Measurements from ENCODE around the gene MRPL28.
A peak's percentile ranks its signal among the peaks of the same experiment; 100 is the strongest.

The MRPL28 gene

GRCh38 chr16:361872-362701 is 8.3 kb downstream of the MRPL28 start:
- no peak overlapping the region for H3K4me3 ChIP-seq (ENCODE audit: low read depth, low read length)
- TF ChIP-seq CTCF (IDR thresholded peaks at IDR 0.05; ENCODE audit: low read depth, low read length, missing control alignments) = peak; percentile 90
- DNase-seq (ENCODE audit: low read depth) = peak; percentile 36

- DNase-seq (ENCODE audit: low read depth) = no peak
- no peak for TF ChIP-seq CTCF (IDR thresholded peaks at IDR 0.05; ENCODE audit: low read depth, low read length, missing control alignments)
- no peak overlapping the region for H3K4me3 ChIP-seq (ENCODE audit: low read depth, low read length)
These were observed 8.9 kb downstream of the MRPL28 start for GRCh38 chr16:361341-361871.

- DNase-seq (ENCODE audit: low read depth) = no peak
- no peak overlapping the region for H3K4me3 ChIP-seq (ENCODE audit: low read depth, low read length)
- no peak for TF ChIP-seq CTCF (IDR thresholded peaks at IDR 0.05; ENCODE audit: low read depth, low read length, missing control alignments)
These were observed 9.5 kb downstream of the MRPL28 start for GRCh38 chr16:360698-361336.

- H3K4me3 ChIP-seq (ENCODE audit: low read depth, low read length) = no peak overlapping the region
- TF ChIP-seq CTCF (IDR thresholded peaks at IDR 0.05; ENCODE audit: low read depth, low read length, missing control alignments) = no peak
- DNase-seq (ENCODE audit: low read depth) = no peak
These were observed 10.3 kb downstream of the MRPL28 start for GRCh38 chr16:359871-360697.

GRCh38 chr16:359067-359763 is 11.1 kb downstream of the MRPL28 start:
- no peak for DNase-seq (ENCODE audit: low read depth)
- no peak overlapping the region for H3K4me3 ChIP-seq (ENCODE audit: low read depth, low read length)
- TF ChIP-seq CTCF (IDR thresholded peaks at IDR 0.05; ENCODE audit: low read depth, low read length, missing control alignments) = no peak

- TF ChIP-seq CTCF (IDR thresholded peaks at IDR 0.05; ENCODE audit: low read depth, low read length, missing control alignments) = no peak
- DNase-seq (ENCODE audit: low read depth) = no peak
- no peak overlapping the region for H3K4me3 ChIP-seq (ENCODE audit: low read depth, low read length)
These were observed 13.6 kb downstream of the MRPL28 start for GRCh38 chr16:356741-357140.

Data from GM12864 (cell line).